ENCODE measurements around the gene TRAM2. TPM values are rescaled to one million over a fixed set of nuclear protein-coding genes. Genes with fewer than 3 reads are reported as not detected.
A peak's percentile ranks its signal among the peaks of the same experiment; 100 is the strongest.

The TRAM2 gene
- polyA plus RNA-seq, 1 experiment: 134 TPM

DNA sequence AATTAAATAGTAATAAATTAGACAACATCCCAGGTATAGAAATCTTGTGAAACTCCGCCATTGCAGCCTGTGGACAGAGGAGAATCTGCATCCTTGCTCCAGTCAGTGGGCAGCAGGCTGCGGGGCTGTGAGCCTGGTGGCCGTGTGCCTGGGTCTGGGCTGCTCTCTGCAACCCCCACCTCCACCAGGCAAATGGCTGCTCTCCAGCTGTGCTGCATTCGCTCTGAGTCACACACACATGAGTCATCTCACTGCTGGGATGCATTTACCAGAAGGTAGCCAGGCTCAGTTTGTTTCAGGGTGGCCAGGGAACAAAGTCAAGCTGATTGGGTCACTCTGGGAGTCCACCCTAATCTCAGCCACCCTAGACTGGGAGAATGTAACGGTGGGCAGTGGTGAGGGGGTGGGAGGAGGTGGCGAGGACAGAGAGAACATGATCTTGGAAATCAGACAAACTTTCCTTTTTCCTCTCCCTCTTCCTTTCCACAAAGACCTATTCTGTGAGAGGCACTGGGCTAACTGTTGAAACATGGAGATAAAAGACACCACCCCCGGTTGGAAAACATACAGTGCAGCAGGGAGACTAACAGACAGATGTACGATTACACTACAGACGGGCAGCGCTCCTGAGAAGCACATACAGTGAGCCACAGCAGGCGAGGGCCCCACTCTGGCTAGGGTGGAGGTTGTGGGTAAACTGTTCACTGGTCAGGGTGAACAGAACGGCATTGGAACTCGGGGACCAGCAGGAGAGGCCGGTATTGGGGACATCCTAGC lies 59.2 kb downstream of the TRAM2 start:
- Histone ChIP-seq H3K36me3 (ENCODE audit: control insufficient read depth, insufficient read depth, low read length) (peaks cover 7% of the 10 kb centered on the region), H3K27me3 (ENCODE audit: control insufficient read depth, insufficient read depth, low read length) (no peaks in the 10 kb centered on the region), H3K4me3 (ENCODE audit: low read depth, low read length) (0 out of 2 replicates have a peak overlapping the region, but pooled peaks have one; percentile 2)
- DNase-seq (ENCODE audit: low read depth): peak; percentile 81
- TF ChIP-seq, protein P1, sequence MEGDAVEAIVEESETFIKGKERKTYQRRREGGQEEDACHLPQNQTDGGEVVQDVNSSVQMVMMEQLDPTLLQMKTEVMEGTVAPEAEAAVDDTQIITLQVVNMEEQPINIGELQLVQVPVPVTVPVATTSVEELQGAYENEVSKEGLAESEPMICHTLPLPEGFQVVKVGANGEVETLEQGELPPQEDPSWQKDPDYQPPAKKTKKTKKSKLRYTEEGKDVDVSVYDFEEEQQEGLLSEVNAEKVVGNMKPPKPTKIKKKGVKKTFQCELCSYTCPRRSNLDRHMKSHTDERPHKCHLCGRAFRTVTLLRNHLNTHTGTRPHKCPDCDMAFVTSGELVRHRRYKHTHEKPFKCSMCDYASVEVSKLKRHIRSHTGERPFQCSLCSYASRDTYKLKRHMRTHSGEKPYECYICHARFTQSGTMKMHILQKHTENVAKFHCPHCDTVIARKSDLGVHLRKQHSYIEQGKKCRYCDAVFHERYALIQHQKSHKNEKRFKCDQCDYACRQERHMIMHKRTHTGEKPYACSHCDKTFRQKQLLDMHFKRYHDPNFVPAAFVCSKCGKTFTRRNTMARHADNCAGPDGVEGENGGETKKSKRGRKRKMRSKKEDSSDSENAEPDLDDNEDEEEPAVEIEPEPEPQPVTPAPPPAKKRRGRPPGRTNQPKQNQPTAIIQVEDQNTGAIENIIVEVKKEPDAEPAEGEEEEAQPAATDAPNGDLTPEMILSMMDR (IDR thresholded peaks at IDR 0.05; ENCODE audit: insufficient read depth, low read depth, low read length): no peak
- ChIA-PET CTCF (no interaction called here), POLR2A (no interaction called here)

DNA sequence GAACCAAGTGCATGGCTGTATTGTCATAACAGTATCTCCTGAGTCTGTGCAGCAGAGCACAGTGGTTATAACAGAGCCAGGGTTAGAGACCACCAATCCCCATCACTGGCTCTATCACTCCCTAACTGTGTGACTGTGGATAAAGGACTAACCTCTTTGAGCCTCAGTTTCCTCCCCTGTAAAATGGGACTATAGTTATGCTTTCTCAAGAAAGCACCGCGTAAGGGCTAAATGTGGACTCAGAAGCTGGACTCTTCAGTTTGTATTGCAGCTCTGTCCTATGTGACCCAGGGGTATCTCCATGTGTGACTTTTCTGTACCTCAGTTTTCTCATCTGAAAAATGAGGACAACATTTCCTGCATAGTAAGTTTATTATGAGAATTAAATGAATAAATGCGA lies 59.9 kb downstream of the TRAM2 start:
- Histone ChIP-seq H3K4me3 (ENCODE audit: low read depth, low read length) (no peak overlapping the region), H3K27me3 (ENCODE audit: control insufficient read depth, insufficient read depth, low read length) (no peaks in the 10 kb centered on the region), H3K36me3 (ENCODE audit: control insufficient read depth, insufficient read depth, low read length) (peaks cover 7% of the 10 kb centered on the region)
- TF ChIP-seq, protein P1 (IDR thresholded peaks at IDR 0.05; ENCODE audit: insufficient read depth, low read depth, low read length): no peak
- CTCF ChIA-PET: no interaction called here
- POLR2A ChIA-PET: no interaction called here
- DNase-seq (ENCODE audit: low read depth): no peak

DNA sequence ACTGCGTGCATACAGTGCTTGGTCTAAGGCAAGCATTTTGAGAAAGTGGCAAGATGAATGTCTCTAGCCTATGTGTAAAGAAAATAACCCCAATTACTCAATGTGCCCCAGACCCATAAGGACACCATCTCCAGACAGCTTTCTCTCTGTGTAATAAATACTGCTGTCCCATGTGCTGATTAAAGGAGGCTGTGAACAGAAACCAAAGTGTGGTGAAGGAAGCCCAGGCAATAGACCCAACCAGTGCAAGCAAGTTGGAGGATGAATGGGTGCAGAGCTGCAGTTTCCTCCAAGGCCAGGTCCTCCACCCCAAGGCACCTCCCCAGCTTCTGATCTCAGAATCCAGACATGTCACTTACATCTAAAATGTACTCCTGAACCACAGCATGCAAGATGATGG lies 60.6 kb downstream of the TRAM2 start:
- DNase-seq (ENCODE audit: low read depth): no peak
- H3K27me3 ChIP-seq (ENCODE audit: control insufficient read depth, insufficient read depth, low read length): no peaks in the 10 kb centered on the region
- no peak overlapping the region for H3K4me3 ChIP-seq (ENCODE audit: low read depth, low read length)
- POLR2A ChIA-PET: interaction anchor here (0.5 kb wide), 1 partner anchor 15 kb away, joined by 27 read pairs; no protein-coding TSS in a partner anchor
- TF ChIP-seq, protein P1 (IDR thresholded peaks at IDR 0.05; ENCODE audit: insufficient read depth, low read depth, low read length): no peak
- H3K36me3 ChIP-seq (ENCODE audit: control insufficient read depth, insufficient read depth, low read length): peaks cover 7% of the 10 kb centered on the region
- CTCF ChIA-PET: interaction anchor here (1.1 to 2.8 kb wide), 3 partner anchors 10 to 101 kb away, joined by 3 to 10 read pairs (median 4); no protein-coding TSS in a partner anchor

DNA sequence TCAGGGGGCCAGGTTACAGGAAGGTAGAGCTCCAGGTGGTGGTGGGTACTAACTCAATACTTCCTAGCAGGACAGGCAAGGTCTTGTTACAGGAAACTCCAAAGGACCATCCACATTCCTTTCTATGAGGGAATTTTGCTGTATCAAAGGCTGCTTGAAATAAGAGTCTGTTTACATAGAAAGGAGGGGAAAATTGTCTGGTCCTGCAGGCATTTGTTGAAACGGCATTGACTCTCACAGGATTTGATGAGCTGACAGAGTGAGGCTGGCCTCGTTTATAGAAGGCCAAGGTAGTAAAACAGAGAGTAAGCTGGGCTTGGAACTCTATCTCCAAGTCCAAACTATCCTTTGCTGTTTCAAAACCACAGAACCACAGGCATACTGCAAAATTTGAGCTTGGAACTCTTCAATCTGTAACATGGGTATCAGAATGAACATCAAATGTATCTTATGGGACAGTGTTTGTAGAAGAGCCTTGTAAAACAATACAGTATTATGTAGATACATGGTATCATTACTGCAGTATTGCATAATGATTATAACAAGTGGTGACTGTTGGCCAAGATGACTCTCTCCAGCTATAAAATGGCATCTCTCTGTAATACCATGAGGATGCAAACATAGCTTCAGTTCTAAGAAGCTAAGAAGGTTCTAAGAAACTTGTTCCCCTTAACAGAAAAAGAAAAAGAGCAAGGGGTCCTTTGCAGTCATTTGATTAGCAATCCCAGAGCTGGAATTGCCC lies 61.5 kb downstream of the TRAM2 start:
- DNase-seq (ENCODE audit: low read depth): no peak
- ChIA-PET POLR2A (interaction anchor here (0.5 to 1.2 kb wide), 4 partner anchors 16 to 80 kb away, joined by 3 to 27 read pairs (median 5); no protein-coding TSS in a partner anchor), CTCF (interaction anchor here (0.8 to 2.8 kb wide), 14 partner anchors 9 to 137 kb away, joined by 3 to 10 read pairs (median 4); partner anchors contain the start of gene TRAM2)
- H3K36me3 ChIP-seq (ENCODE audit: control insufficient read depth, insufficient read depth, low read length): peaks cover 8% of the 10 kb centered on the region
- TF ChIP-seq, protein P1 (IDR thresholded peaks at IDR 0.05; ENCODE audit: insufficient read depth, low read depth, low read length): no peak
- H3K4me3 ChIP-seq (ENCODE audit: low read depth, low read length): no peak overlapping the region
- H3K27me3 ChIP-seq (ENCODE audit: control insufficient read depth, insufficient read depth, low read length): no peaks in the 10 kb centered on the region

DNA sequence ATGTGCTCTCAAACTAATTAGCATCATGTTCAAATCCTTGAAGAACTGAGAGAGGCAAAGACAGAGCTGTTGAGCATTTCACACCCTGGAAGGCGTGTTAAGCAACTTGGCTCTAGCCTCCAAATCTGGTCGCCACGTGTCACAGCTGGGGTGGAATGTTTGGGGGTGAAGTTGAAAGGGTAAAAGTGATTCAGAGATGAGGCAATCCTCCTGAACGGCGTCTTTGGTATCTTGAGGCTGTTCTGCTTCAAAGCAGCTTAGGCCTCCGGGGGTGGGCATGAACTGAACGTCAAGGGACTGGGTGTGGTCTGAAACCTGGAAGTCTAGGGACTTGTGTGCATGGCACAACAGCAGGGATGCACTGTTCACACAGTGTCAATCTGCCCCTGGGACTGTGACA lies 62.3 kb downstream of the TRAM2 start:
- TF ChIP-seq, protein P1 (IDR thresholded peaks at IDR 0.05; ENCODE audit: insufficient read depth, low read depth, low read length): no peak

More for the DNA sequence above, 62.3 kb downstream of the TRAM2 start:
- Histone ChIP-seq H3K27me3 (ENCODE audit: control insufficient read depth, insufficient read depth, low read length) (no peaks in the 10 kb centered on the region), H3K36me3 (ENCODE audit: control insufficient read depth, insufficient read depth, low read length) (peaks cover 12% of the 10 kb centered on the region), H3K4me3 (ENCODE audit: low read depth, low read length) (no peak overlapping the region)
- ChIA-PET POLR2A (interaction anchor here (0.8 to 1.2 kb wide), 2 partner anchors 50 to 80 kb away, joined by 3 read pairs; no protein-coding TSS in a partner anchor), CTCF (interaction anchor here (0.8 to 2.8 kb wide), 11 partner anchors 13 to 137 kb away, joined by 3 to 10 read pairs (median 5); partner anchors contain the start of gene TRAM2)
- no peak for DNase-seq (ENCODE audit: low read depth)

Measured in BJ (cell line).